Transverse colon (tissue), 4 donors: ENCODE measurements around the gene PHKA2.

Source experiments
- CTCF ChIP-seq, 5 experiments: fragments of 200-600 bp in 3 of 5; fragments of 450-650 bp in 2 of 5; sonication (generic) in 3 of 5; IDR thresholded peaks; 1 replicate in 2 of 5; 2 replicates in 3 of 5; pipeline ENCODE4 v1.5.1; 2016 to 2017; ENCODE audit warnings: antibody characterized with exemption in 5 of 5, inconsistent platforms in 3 of 5, mild to moderate bottlenecking in 2 of 5, moderate library complexity in 1 of 5
- EP300 ChIP-seq: sonication (generic); formaldehyde crosslinking; IDR thresholded peaks from one replicate; pipeline ENCODE4 v1.6.1; 2017; ENCODE audit warnings: antibody characterized with exemption, low read depth
- POLR2A ChIP-seq: fragments of 450-650 bp; IDR thresholded peaks from one replicate; pipeline ENCODE4 v1.6.1; 2016; ENCODE audit warnings: antibody characterized with exemption, mild to moderate bottlenecking, moderate library complexity
- POLR2AphosphoS5 ChIP-seq, 3 donors: sonication (generic); formaldehyde crosslinking; IDR thresholded peaks; one replicate each; pipeline ENCODE4 v1.6.1; 2016; ENCODE audit warnings: antibody characterized with exemption in 3 of 3

DNA sequence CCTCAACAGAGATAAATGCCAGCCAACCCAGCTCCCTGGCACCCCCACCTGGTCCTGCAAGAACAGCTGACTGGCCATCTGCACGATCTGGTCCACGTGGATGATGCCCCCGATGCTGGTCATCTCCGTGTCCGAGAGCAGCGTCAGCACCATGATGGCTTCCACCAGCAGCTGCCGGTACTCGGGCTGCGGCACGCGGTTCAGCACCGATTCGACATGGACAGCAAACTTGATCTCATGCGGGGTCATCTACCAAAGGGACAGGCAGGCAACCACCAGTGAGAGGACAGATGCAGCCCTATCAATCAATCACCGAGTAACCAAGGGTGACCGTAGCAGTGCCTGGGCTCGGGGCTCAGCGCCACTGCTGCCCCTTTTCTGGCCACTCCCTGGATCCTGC is 89.8 kb downstream of the PHKA2 start:
- TF ChIP-seq CTCF (IDR thresholded peaks at IDR 0.05): no peak
- no peak for TF ChIP-seq POLR2A
- no peak for TF ChIP-seq POLR2AphosphoS5 (IDR thresholded peaks at IDR 0.05)
- no peak for TF ChIP-seq EP300
